Left ventricle myocardium superior (tissue), 1 donor: ENCODE measurements around the gene PRDM5. TPM values are rescaled to one million over a fixed set of nuclear protein-coding genes. Genes with fewer than 3 reads are reported as not detected.

Source experiments
- ATAC-seq: fragments of 200-7000 bp; cut with Tn5 transposase; one replicate; pipeline ENCODE4 v1.9.1; 2020; ENCODE audit warnings: mild to moderate bottlenecking, moderate library complexity
- DNase-seq: peaks from one replicate; pipeline ENCODE4 v3.0.0-alpha.2; 2020
- intact Hi-C: fragments of 100-400 bp; cut with micrococcal nuclease; formaldehyde crosslinking; loops from one replicate; pipeline ENCODE4 v1.11.0; 2022
- total RNA-seq: library from RNA; stranded (reverse); fragmentation: NEBNext Ultra II Directional; extraction: Animal tissue kit (Norgen Biotek cat#: 25700); gene quantifications from one replicate; pipeline ENCODE4 v1.2.1, GENCODE V29; 2021
- donor health status: DM: no; HTN: yes; CAD: no; lungs with severe emphysema.

The PRDM5 gene
- total RNA-seq, 1 donor from 2014 or later: 7.6 TPM

GRCh38 chr4:120725639-120726580, 196.6 kb downstream of the PRDM5 start:
- DNase-seq: no peak
- peak; percentile 25 for ATAC-seq
- intact Hi-C loops: no loop called here

GRCh38 chr4:120724656-120725055, 197.9 kb downstream of the PRDM5 start:
- intact Hi-C loops: no loop called here
- no peak for ATAC-seq

GRCh38 chr4:120723986-120724385, 198.5 kb downstream of the PRDM5 start:
- DNase-seq (no peak), ATAC-seq (no peak)
- intact Hi-C loops: no loop called here

More at GRCh38 chr4:120724656-120725055, 197.9 kb downstream of the PRDM5 start:
- DNase-seq: no peak

- intact Hi-C loops: no loop called here
- DNase-seq (no peak), ATAC-seq (no peak)
Observed at GRCh38 chr4:120723105-120723504, 199.4 kb downstream of the PRDM5 start.

- intact Hi-C loops: no loop called here
- DNase-seq (no peak), ATAC-seq (no peak)
Observed at GRCh38 chr4:120722655-120723054, 199.9 kb downstream of the PRDM5 start.

GRCh38 chr4:120720354-120720934, 202.1 kb downstream of the PRDM5 start:
- intact Hi-C loops: no loop called here
- ATAC-seq (no peak), DNase-seq (no peak)

- no peak for DNase-seq
- intact Hi-C loops: loop anchor here (5.0 kb wide), 1 partner anchor 378 kb away; no protein-coding TSS in a partner anchor
- ATAC-seq: peak; percentile 90
Observed at GRCh38 chr4:120718979-120719566, 203.5 kb downstream of the PRDM5 start.

GRCh38 chr4:120716346-120716745, 206.2 kb downstream of the PRDM5 start:
- ATAC-seq: no peak
- intact Hi-C loops: loop anchor here (5.0 kb wide), 1 partner anchor 381 kb away; no protein-coding TSS in a partner anchor
- DNase-seq: no peak

GRCh38 chr4:120714417-120715010, 208.0 kb downstream of the PRDM5 start:
- DNase-seq: no peak
- no peak for ATAC-seq
- intact Hi-C loops: loop anchor here (5.0 kb wide), 1 partner anchor 383 kb away; no protein-coding TSS in a partner anchor

GRCh38 chr4:120709991-120710390, 212.5 kb downstream of the PRDM5 start:
- intact Hi-C loops: no loop called here
- ATAC-seq (peak; percentile 62), DNase-seq (no peak)

GRCh38 chr4:120704538-120704937, 218.0 kb downstream of the PRDM5 start:
- ATAC-seq: peak; percentile 74
- intact Hi-C loops: no loop called here

GRCh38 chr4:120703908-120704307, 218.6 kb downstream of the PRDM5 start:
- DNase-seq (no peak), ATAC-seq (peak; percentile 40)
- intact Hi-C loops: no loop called here

More at GRCh38 chr4:120704538-120704937, 218.0 kb downstream of the PRDM5 start:
- no peak for DNase-seq

GRCh38 chr4:120699354-120699753, 223.2 kb downstream of the PRDM5 start:
- peak; percentile 66 for DNase-seq
- peak; percentile 97 for ATAC-seq
- intact Hi-C loops: no loop called here

- intact Hi-C loops: no loop called here
- ATAC-seq (no peak), DNase-seq (no peak)
Observed at GRCh38 chr4:120694973-120695372, 227.6 kb downstream of the PRDM5 start.

GRCh38 chr4:120693816-120694215, 228.7 kb downstream of the PRDM5 start:
- intact Hi-C loops: no loop called here
- DNase-seq (no peak), ATAC-seq (no peak)

GRCh38 chr4:120692964-120693363, 229.6 kb downstream of the PRDM5 start:
- ATAC-seq: peak; percentile 29
- DNase-seq: no peak
- intact Hi-C loops: no loop called here

GRCh38 chr4:120691536-120691935, 231.0 kb downstream of the PRDM5 start:
- intact Hi-C loops: no loop called here
- no peak for ATAC-seq
- DNase-seq: no peak

GRCh38 chr4:120691106-120691505, 231.4 kb downstream of the PRDM5 start:
- no peak for ATAC-seq
- DNase-seq: no peak
- intact Hi-C loops: no loop called here

- ATAC-seq (no peak), DNase-seq (no peak)
- intact Hi-C loops: no loop called here
Observed at GRCh38 chr4:120688791-120689190, 233.7 kb downstream of the PRDM5 start.
